ENCODE measurements around the gene CAMK2B.

Gene CAMK2B

DNA sequence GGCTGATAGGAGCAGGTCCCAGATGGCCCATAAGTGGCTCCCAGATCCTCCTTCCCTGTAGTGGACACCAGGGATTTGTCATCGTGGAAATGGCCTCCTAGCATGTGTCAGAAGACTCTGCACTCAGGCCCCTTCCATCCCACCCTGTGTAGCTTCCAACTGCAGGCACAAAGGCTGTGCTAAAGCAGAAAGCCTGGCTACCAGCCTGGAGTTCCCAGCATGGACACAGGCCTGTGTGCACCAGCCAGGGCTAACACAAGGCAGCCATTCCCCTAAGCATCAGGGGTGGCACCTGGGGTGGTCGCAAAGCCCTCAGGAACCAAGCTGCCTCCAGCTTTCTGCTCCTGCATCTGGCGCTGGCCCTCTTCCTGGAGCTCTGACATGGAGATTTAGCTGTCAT lies 4.5 kb upstream of the CAMK2B start:
- no peak for DNase-seq

DNA sequence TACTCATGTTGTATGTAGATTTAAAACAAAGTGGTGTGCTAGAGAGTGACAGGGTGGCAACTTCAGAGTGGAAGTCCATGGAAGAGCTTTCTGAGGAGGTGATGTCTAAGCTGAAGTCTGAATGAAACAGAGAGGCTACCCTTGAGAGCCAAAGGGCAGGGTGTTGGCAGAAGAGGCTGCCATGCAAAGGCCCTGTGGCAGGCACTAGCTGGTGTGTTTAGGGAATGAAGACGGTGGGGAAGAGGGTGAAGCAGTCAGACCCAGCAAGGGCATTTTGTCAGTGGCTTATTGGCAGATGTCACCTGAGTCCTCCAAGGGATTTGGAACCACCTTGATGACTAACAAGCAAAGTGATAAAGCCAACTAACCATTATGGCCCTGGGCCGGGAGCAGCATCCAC lies 3.7 kb upstream of the CAMK2B start:
- DNase-seq, result no peak

DNA sequence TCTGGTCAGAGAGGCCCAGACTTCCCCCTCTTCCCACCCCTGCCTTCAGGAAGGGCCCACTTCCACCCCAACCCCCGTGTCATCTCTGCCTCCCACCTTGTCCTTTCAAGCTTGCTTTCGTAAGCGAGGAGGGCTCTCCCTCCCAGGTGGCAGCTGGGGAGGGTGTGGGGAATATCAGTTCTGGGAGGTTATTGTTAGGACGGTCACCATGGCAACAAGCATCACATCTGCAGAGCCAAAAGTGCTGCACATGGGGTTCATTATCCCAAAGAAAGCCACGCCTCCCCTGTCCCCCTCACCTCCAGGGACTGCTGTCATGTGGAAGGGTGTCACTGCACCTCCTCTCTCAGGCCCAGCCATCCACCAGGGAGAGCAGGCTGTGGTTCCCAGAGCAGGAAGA lies 2.6 kb upstream of the CAMK2B start:
- no peak for DNase-seq

DNA sequence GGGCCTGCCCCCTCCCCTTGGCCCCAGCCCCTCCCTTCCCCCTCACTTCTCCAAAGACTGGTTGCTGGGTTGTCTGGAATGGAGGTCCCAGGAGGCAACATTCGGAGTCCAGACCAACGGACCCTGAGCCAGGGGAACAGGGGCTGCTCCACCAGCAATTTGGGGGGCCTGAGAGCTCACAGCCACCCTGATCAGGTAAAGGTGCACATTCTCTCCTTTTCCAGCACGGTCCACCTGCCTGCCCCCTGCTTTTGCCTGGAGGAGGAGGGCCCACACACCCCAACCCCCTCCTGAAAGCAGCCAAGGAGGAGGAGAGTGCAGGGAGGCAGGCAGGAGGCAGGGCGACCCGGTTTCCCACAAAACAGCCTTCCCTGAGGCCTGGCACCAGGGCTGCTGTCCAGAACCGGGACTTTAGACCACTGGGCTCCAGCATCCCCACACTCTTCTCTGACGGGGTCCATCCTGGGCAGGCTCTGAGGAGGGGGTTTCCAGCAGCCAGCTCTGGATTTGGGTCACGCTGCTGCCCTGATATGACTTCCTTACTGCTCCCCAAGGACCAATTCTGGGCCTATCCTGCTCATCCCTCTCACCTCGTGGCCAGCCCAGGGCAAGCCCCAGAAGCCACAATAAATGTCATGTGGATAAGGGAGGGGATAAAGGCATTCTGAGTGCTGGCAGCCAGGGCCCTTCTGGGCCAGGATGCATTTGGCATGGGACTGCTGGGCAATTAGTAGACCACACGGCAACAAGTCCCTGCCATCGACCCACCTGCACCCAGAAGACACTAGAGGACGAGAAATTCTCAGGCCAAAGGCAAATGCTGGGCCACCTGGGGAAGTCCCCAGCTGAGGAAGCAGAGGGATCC lies 1.1 kb upstream of the CAMK2B start:
- no peak for DNase-seq

DNA sequence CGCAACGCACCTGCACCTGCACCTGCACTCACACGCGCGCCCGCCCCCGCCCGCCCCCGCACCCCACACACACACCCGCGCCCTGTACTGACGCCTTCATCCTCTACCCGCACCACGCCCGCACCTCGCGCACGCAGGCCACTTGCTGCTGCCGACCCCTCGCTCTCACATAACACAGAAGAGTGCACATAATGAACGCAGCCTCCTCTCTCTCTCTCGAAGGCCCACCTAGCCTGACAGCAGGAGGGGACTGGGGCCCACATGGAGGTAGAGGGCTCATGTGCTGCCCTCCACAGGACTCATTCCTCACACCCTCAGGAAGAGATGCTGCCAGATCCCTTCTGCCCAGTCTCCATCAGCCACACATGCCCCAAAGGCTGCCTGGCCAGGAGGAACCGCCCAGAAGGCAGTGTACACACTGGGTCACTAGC lies 432 bp upstream of the CAMK2B start:
- no peak for DNase-seq

DNA sequence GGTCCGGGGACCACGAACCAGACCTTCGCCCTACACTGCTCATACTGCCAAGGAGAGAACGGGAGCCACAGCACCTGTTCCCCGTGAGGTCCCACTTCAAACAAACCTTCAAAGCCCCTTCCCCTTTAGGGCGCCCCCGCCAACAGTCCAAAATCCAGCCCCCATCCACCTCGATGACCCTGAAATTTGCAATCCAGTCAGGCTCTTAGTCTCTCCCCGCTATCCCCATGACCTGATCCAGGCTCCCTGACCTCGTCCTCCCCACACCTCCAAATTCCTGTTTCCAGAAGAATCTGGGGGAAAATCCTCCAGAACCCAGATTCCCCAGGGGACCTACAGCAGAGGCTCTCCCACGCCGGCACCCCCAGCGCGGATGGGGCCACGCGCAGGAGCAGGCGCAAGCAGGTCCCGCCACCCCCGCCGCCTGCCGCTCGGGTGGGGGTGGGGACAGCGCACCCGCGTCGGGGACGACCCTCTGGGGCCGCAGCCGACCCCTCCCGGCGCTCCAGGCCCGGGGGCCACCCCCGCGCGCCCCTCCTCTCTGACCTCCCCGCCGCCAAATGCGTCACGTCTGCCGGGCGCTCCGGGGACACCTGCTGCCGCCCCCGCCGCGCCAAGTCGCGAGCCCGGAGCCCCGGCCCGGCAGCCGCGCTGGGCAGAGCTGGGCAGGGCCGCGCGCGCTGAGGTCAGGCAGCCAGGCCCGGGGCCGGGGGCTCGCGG lies 753 bp downstream of the CAMK2B start:
- DNase-seq, result no peak

DNA sequence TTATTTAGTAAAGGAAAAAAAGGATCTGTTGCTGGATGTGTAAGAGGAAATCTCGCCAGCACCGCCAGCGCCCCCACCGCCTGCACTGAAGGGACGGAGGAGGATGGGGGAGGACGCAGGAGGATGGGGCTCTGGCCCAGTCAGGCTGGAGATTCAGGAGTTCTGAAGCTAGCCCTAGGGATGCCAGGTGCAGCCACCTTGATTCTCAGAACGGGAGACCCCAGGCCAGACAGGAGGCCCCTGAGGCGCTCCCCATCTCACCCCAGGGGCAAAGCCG lies 1.3 kb downstream of the CAMK2B start:
- no peak for DNase-seq

DNA sequence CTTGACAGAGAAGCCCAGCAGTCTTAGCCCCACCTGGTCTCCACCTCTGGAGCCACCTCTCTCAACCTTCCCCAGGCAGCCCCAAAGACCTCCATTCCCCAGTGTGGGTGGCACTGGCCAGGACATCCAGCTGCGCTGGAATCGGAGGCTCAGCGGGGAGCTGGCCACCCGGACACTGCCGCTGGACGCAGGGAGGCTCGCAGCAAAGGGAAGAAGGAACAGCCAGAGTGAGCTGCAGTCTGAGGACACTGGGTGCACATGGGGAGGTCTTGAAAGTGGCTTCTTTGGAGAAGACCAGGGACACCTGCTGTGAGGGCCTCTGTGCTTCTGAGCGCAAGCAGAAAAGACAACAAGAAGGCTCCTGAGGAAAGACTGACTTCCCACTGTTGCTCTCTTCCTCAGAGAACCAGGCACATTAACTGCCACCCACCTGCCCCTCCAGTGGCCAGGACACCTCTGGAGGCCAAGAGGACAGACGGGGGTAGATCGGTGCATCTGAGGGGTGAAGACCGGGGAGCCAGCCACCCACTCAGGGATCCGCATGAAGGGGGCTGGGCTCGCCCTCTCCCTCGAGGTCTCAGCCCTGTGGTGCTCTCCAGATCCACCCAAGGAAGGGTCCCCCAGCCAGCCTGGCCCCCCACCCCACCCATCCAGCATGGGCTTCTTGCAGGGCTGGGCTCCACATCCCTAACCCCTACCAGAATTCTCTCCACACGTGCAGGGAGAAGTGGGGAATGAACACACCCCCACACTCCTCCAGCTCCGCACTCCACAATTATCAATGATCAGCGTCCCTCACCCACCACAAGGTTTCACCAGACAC lies 1.8 kb downstream of the CAMK2B start:
- no peak for DNase-seq

DNA sequence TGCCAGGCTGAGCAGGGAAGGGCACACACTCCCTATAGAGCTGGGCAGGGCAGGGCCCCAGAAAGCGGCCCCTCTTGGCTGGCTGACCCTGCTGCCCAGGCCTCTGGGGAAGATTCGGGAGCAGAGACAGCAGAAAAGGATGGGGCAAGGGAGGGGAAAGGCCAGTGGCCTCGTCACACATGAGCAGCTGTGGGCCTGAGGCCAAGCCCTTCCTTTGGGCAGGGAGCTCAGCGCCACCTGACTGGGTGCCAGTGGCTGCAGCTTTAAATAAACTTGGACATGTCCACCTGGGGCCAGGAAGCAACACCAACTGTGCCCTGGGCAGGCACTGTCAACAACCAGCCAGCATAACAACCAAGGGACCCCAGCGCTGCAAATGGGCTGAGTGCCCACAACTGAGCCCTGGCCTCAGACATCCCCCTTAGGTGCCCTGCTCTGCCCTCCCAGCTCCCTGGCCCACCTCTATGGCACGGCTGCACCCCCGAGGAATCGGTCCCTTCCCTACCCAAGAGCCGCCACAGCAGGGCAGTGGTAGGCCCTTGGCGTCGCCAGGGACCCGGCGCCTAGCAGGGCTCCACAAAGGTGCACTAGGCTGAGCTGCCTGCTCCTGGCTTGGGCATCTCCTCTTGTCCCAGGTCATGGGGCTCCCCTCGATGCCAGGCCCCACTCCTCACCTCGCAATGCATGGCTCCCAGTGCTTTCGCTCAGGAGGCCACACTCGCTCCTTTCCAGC lies 2.6 kb downstream of the CAMK2B start:
- no peak for DNase-seq

DNA sequence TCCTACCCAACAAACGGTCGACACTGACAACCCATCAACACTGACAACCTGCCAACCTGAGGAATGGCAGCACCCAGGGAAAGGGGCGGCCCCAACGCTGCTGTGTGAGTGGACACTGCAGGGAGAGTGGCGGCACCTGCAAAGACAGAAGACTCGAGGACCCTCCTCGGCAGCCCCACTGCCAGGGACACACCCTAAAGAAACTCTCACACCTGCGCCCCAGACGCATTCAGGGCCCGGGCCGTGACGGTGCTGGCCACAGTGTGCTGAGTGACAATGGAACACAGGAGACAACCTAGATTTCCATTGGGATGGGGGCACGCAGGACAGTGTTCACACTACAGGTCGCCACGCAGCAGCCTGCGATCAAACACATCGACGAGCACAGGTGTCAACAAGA lies 3.6 kb downstream of the CAMK2B start:
- no peak for DNase-seq

DNA sequence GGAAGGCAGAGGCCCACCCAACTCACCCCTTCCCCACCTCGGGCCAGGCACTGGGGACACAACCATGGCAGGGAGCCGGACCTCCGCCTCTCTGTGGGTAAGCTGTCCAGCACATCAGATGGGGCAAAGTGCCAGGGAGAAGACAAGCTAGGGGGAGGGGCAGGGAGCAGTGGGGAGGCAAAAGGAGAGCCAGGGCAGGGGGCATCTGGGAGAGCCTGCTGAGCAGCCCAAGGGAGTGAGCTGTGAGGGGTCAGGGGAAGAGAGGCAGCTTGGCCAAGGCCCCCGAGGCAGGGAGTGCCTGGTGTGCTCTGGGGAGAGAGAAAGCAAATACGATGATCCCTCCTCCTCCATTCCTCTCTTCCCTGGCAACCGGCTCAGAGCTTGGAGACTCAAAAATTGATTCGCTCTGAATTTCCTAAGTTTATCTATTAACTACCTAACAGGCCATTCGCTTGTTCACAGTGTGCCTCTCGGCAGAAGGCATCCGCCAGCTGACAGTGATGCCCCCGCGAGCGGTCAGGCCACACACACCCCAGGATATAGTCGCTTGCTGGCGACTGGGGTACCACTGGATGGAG lies 4.5 kb downstream of the CAMK2B start:
- DNase-seq, result no peak

DNA sequence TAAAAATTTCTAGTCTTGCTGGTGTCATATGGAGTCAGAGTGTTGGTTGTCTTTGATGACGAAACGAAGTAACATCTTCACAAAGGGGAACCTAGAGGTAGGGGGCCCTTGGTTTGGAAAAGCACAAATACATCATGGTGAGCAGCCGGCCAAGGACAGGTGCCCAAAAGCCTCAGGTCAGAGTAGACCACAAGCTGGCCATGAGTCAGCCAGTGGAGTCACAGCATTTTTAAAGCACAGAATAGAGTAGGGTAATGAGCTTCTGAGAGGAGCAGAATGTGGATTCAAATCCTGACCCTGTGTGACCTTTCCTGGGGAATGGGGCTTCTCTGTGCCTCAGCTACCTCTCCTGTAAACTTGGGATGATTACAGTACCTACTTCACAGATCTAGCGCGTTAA lies 5.3 kb downstream of the CAMK2B start:
- no peak for DNase-seq

DNA sequence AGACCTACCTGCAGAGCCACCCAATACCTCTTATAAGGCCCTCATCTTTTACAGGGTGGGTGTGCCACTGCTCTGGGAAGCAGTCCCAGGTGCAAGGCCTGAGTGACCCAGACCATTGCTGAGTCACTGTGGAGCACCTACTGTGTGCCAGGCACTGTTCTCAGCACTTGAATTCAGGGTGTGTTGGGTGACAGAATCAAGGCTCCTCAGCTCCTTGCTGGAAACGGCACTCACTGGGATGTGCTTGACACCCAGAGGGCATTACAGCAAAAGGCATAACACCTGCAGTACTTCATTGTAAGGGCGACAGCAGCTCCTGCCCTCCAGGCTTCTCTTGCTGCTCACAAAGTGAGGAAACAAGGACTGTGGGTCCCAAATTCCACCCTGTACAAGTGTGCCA lies 7.1 kb downstream of the CAMK2B start:
- no peak for DNase-seq

DNA sequence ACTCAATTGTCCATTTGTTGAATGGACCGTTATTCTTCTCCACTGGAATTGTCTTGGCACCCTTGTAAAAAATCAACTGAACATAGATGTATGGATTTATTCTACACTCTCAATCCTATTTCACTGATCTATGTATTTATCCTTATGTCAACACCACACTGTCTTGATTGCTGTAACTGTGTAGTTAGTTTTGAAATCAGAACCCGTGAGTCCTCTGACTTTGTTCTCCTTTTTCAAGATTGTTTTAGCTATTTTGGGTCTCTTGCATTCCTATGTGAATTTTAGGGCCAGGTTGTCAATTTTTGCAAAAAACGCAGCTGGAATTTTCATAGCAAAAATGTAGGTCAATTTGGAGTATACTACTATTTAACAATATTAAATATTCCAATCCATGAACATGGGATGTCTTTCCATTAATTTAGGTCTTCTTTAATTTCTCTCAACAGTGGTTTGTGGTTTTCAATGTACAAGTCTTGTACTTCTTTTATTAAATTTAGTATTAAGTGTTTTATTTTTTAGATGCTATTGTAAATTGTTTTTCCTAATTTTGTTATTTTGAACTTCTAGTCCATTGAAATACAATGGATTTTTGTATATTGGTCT lies 10.0 kb downstream of the CAMK2B start:
- no peak for DNase-seq

DNA sequence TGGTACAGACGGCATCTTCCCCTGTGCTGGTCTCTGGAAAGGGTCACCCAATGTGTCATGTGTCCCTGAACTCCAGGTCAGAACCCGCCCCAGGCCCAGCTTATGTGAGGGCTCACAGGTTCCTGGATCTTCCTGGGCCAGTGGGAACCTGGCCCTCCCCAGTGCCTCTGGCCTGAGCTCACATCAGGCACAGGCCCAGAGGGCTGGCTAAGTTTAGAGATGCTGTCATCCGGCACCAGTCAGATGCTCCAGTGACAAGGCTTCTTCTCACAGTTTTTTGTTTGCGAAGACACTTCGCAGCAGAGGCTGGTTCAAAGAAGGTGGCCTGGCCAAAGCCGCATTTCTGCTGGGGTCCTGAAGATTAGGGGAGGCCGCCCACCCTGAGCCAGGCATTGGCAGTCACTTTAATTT lies 11.8 kb downstream of the CAMK2B start:
- no peak for DNase-seq

DNA sequence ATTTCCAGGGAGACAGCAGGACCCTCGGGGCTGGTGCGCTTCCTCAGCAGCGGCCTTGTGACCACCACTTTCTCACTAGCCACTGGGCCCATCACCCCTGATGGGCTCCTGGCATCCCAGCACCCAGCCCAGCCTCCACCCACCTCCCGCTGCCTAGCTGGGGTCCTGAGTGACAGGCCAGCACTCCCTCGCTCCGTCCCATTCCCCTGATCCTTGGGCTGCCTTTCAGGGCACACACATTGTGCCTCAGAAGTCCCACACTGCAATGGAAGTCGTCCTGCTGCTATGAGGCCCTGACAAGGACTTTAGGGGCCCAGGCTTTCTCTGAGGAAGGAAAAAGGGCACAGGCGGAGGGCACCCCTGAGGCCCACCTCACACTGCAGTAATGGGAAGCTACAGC lies 12.4 kb downstream of the CAMK2B start:
- no peak for DNase-seq

DNA sequence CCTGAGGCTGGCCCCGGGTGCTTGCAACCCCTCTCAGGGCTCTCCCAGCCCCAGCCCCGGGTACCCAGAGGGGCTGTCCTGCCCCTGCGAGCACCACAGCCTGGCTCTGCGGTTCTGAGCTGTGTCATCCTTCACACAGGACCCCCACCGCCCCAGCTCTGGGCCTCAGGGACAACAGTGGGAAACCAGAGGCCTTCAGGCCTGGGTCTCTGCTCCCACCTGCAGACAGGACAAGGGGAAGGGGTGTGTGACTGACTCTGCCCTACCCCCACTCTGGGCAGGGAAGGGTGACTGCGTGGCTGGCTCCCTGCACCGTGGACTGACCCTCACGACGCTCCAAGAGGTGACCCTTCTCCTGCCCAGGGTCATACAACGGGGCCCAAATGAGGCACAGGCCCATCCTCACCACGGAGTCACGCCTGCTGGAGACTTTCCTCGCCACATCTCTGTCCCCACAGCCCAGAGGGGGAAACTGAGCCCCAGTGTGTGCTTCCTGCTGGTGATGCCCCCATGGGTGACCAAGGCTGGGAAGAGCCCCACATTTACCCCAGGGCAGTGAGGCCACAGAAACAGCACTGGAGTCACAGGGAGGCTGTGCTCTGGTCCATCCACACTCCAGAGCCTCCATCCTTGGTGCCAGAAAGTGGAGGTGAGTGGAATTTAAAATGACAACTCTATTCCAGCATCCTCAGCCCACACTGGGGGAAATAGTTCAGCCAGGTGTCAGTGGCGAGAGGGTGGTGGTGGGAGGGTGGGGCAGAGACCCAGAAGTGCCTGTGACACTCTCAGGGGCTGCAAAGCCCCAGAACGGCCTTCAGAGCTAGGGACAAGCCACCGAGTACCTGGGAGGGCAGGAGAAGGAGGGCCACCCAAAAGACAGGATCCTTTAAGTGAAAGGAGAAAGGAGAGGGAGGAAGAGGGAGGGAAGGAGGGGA lies 13.6 kb downstream of the CAMK2B start:
- DNase-seq, result no peak

DNA sequence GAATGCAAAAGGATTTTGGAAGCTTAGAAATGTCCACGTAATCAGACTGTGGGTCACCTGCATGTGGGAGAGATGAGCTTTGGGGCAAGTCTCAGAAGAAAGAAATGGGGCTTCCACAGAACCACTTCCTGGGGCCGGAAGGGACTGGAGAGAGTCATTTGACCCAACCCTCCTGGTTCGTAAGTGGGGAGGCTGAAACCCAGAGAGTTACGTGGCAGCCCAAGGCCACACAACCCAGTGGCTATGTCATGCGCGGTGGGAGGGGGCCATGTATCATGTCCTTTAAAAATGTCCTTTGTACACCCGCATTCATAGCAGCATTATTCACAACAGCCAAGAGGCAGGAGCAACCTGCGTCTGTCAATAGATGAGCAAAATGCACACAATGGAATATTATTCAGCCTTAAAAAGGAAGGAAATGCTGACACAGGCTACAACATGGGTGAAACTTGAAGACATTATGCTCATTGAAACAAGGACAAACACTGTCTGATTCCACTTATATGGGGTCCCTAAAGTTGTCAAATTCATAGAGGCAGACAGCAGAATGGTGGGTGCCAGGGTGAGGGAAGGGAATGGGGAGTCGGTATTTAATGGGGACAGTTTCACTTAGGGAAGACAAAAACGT lies 15.1 kb downstream of the CAMK2B start:
- no peak for DNase-seq

DNA sequence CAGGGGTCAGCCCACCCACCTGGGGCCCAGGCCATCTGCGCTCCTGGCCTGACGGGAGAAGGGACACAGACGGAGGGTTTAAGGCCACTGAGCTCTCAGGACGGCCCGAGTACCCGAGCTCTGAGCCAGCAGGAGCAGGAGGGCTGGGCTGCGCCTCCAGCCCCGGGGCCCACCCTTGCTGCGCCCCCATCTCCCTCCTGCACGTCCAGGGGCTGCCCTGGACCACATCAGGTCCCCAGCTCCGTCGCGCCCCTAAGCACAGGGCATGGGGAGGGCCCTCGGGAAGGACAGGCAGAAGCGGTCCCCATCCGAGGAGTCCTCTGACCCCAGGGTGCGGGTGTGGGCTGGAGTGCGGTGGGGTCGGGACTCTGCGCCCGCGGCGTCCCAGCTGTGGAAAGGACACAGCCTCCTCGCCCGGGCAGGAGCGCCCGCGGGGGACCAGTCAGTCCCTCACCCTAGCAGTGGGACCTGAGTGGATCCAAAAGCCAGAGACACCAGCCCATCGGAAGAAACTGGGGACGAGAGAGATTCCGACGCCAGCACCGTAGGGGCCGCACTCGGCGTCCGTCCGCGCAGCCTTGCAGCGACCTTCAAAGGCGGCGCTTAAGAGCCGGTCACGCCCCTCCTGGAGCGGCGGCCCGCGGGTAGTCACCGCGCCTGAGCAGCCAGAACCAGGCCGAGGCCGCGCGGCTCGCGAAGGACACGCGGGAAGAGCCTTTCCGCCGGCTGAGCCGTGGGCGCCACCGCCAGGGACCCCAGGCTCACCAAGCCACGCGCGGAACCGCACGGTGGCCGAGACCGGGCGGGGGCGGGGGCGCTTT lies 15.9 kb downstream of the CAMK2B start:
- no peak for DNase-seq

Data from HCEC 1CT (cell line).